ENCODE data around the gene USH2A. TPM values are rescaled to one million over a fixed set of nuclear protein-coding genes. Genes with fewer than 3 reads are reported as not detected.

USH2A gene
- total RNA-seq, 1 experiment from 2014 or later = not detected

DNA sequence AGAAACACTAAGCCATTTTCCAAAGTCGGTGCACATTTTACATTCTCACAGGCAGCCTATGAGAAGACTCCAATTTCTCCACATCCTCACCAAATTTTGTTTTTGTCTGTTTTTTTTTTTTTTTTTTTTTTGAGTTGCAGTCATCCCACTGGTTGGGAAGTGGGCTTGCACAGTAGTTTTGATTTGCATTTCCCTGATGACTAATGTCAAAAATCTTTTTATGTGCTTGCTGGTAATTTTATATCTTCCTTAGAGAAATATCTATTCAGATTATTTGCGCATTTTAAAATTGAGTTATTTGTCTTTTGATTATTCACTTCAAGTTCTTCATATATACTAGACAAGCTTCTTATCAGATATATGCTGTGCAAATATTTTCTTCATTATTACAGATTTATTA is 141.5 kb downstream of the USH2A start (continued):
- TF ChIP-seq, protein P1, sequence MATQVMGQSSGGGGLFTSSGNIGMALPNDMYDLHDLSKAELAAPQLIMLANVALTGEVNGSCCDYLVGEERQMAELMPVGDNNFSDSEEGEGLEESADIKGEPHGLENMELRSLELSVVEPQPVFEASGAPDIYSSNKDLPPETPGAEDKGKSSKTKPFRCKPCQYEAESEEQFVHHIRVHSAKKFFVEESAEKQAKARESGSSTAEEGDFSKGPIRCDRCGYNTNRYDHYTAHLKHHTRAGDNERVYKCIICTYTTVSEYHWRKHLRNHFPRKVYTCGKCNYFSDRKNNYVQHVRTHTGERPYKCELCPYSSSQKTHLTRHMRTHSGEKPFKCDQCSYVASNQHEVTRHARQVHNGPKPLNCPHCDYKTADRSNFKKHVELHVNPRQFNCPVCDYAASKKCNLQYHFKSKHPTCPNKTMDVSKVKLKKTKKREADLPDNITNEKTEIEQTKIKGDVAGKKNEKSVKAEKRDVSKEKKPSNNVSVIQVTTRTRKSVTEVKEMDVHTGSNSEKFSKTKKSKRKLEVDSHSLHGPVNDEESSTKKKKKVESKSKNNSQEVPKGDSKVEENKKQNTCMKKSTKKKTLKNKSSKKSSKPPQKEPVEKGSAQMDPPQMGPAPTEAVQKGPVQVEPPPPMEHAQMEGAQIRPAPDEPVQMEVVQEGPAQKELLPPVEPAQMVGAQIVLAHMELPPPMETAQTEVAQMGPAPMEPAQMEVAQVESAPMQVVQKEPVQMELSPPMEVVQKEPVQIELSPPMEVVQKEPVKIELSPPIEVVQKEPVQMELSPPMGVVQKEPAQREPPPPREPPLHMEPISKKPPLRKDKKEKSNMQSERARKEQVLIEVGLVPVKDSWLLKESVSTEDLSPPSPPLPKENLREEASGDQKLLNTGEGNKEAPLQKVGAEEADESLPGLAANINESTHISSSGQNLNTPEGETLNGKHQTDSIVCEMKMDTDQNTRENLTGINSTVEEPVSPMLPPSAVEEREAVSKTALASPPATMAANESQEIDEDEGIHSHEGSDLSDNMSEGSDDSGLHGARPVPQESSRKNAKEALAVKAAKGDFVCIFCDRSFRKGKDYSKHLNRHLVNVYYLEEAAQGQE (IDR thresholded peaks at IDR 0.05; ENCODE audit: low read depth) = no peak
- TF ChIP-seq FOSL1 (IDR thresholded peaks at IDR 0.05; ENCODE audit: low read depth) (no peak), SRF (IDR thresholded peaks at IDR 0.05; ENCODE audit: low read depth) (no peak), YY1 (IDR thresholded peaks at IDR 0.05; ENCODE audit: extremely low read depth, insufficient replicate concordance, low read depth, low read length) (no peak), EGR1 (IDR thresholded peaks at IDR 0.05; ENCODE audit: low read depth) (no peak), JUND (IDR thresholded peaks at IDR 0.05) (no peak)
- TF ChIP-seq, protein P2, sequence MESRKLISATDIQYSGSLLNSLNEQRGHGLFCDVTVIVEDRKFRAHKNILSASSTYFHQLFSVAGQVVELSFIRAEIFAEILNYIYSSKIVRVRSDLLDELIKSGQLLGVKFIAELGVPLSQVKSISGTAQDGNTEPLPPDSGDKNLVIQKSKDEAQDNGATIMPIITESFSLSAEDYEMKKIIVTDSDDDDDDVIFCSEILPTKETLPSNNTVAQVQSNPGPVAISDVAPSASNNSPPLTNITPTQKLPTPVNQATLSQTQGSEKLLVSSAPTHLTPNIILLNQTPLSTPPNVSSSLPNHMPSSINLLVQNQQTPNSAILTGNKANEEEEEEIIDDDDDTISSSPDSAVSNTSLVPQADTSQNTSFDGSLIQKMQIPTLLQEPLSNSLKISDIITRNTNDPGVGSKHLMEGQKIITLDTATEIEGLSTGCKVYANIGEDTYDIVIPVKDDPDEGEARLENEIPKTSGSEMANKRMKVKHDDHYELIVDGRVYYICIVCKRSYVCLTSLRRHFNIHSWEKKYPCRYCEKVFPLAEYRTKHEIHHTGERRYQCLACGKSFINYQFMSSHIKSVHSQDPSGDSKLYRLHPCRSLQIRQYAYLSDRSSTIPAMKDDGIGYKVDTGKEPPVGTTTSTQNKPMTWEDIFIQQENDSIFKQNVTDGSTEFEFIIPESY (IDR thresholded peaks at IDR 0.05; ENCODE audit: extremely low read depth, insufficient replicate concordance, low read length) = no peak

DNA sequence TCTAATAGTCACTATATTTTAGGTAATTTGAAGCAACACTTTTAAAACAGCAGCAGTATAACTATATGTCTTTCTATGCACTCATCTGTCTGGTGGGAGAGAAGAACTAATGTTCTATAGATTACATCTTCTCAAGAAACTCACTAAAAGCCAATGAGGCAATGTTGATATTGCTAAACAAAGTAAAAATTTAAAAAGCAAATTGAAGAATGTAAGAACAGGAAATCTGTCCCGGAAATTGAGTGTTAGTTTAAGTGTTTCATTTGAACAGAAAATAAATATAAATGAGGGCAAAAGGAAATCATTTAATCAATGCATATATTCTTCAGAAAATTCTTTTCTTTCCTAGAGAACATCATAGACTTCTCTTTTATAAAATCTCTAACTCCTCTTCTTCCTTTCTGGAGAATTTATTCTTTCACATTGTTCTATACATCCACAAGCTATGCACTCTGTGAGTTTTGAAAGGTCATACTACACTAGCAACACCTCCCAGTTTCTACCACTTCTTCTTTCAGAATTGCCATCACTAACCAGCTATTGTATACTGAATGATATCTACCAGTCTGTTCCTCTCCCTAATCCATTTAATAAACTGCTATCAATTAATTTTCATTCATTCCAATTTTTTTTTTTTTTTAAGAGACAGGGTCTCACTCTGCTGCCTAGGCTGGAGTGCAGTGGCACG is 153.0 kb downstream of the USH2A start:
- DNase-seq (ENCODE audit: low read depth, low spot score) = no peak
- no peak overlapping the region for H3K4me2 ChIP-seq (ENCODE audit: low read length)
- ATAC-seq = no peak
- POLR2A ChIA-PET = no interaction called here
- BruUV-seq (replicated peaks) = no TSS peak
- H3K27ac ChIP-seq (ENCODE audit: low read depth, low read length) = no peak overlapping the region
- RAD21 ChIA-PET (ENCODE audit: low non-redundant PET in 1 of 2, low total read pairs in 2 of 2, uncharacterized antibody in 2 of 2, unreplicated experiment in 2 of 2) = no interaction called here
- H3K9me3 ChIP-seq (ENCODE audit: control insufficient read depth in 1 of 2, insufficient read depth in 1 of 2, low read depth in 1 of 2, low read length in 2 of 2) = peaks cover 0 to 2% of the 10 kb centered on the region in 2 experiments; a peak in 1 of 4 replicates
- no peaks in the 10 kb centered on the region for H3K79me2 ChIP-seq (ENCODE audit: insufficient read depth, low read length)
- no peaks in the 10 kb centered on the region for H3K4me1 ChIP-seq (ENCODE audit: control insufficient read depth in 1 of 2, insufficient read depth in 2 of 2, low read length in 2 of 2)
- no peaks in the 10 kb centered on the region for H4K20me1 ChIP-seq (ENCODE audit: insufficient read depth)
- CTCF ChIA-PET = no interaction called here
- intact Hi-C loops (cut with micrococcal nuclease) = no loop called here
- H3K9ac ChIP-seq (ENCODE audit: low read length) = no peak overlapping the region
- H3K4me3 ChIP-seq (replicated peaks in 1 of 2; ENCODE audit: low read depth in 1 of 2, low read length in 2 of 2) = no peak overlapping the region
- no peaks in the 10 kb centered on the region for H3K36me3 ChIP-seq (ENCODE audit: control insufficient read depth in 1 of 2, insufficient read depth in 2 of 2, low read length in 2 of 2)
- no peaks in the 10 kb centered on the region for H3K27me3 ChIP-seq (ENCODE audit: insufficient read depth, low read length)
- H3K9me2 ChIP-seq (ENCODE audit: insufficient read depth) = no peaks in the 10 kb centered on the region
- H2AFZ ChIP-seq (ENCODE audit: low read depth, low read length, poor library complexity, severe bottlenecking) = no peak overlapping the region
- TF ChIP-seq JUND (IDR thresholded peaks at IDR 0.05) (no peak), YY1 (IDR thresholded peaks at IDR 0.05; ENCODE audit: extremely low read depth, insufficient replicate concordance, low read depth, low read length) (no peak), SRF (IDR thresholded peaks at IDR 0.05; ENCODE audit: low read depth) (no peak), CEBPB (IDR thresholded peaks at IDR 0.05; ENCODE audit: low read depth) (no peak), CBX3 (IDR thresholded peaks at IDR 0.05; ENCODE audit: low read depth) (no peak), EZH2phosphoT487 (IDR thresholded peaks at IDR 0.05; ENCODE audit: borderline replicate concordance) (no peak)
- TF ChIP-seq, protein P3, sequence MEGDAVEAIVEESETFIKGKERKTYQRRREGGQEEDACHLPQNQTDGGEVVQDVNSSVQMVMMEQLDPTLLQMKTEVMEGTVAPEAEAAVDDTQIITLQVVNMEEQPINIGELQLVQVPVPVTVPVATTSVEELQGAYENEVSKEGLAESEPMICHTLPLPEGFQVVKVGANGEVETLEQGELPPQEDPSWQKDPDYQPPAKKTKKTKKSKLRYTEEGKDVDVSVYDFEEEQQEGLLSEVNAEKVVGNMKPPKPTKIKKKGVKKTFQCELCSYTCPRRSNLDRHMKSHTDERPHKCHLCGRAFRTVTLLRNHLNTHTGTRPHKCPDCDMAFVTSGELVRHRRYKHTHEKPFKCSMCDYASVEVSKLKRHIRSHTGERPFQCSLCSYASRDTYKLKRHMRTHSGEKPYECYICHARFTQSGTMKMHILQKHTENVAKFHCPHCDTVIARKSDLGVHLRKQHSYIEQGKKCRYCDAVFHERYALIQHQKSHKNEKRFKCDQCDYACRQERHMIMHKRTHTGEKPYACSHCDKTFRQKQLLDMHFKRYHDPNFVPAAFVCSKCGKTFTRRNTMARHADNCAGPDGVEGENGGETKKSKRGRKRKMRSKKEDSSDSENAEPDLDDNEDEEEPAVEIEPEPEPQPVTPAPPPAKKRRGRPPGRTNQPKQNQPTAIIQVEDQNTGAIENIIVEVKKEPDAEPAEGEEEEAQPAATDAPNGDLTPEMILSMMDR (IDR thresholded peaks at IDR 0.05 in 2 of 3, conservative IDR thresholded peaks at IDR 0.05 in 1 of 3; ENCODE audit: borderline replicate concordance in 1 of 3, insufficient read depth in 1 of 3, low read depth in 2 of 3, low read length in 2 of 3) = no peak
- TF ChIP-seq, protein P1 (IDR thresholded peaks at IDR 0.05; ENCODE audit: low read depth) = no peak

All from HCT116 (cell line).